OCI-LY7 (cell line): ENCODE measurements around the gene CACNA1D. TPM values are rescaled to one million over a fixed set of nuclear protein-coding genes. Genes with fewer than 3 reads are reported as not detected.

Experiments used
- BruUV-seq: library from RNA; stranded (reverse); fragments of 400-500 nt; replicated peaks from 2 replicates; lab custom pipeline; 2021; lab: Mats Ljungman, UMichigan
- CTCF ChIA-PET: fragments of 300-600 bp; sonication (Branson Sonifier 250); formaldehyde crosslinking; loops from one replicate; lab custom pipeline; 2022; ENCODE audit warnings: antibody characterized with exemption; ENCODE audit not compliant: unreplicated experiment; lab: Charles Lee
- POLR2A ChIA-PET: fragments of 300-600 bp; sonication (Branson Sonifier 250); formaldehyde crosslinking; loops from one replicate; lab custom pipeline; 2022; ENCODE audit warnings: antibody characterized with exemption; lab: Charles Lee
- DNase-seq: peaks from one replicate; pipeline ENCODE4 v3.0.0-alpha.2; 2015; ENCODE audit warnings: low spot score
- H2AFZ ChIP-seq: fragments of 200-600 bp; sonication (generic), shearing (Covaris generic); 2 replicates; pipeline ENCODE4 v1.6.1; 2014; ENCODE audit warnings: mild to moderate bottlenecking, antibody characterized with exemption, low read length, moderate library complexity
- H3K27ac ChIP-seq: fragments of 200-600 bp; sonication (generic); 2 replicates; pipeline ENCODE4 v1.5.1; 2014; ENCODE audit warnings: mixed run types, low read depth, mild to moderate bottlenecking, moderate library complexity, low read length, inconsistent platforms; ENCODE audit not compliant: poor library complexity, severe bottlenecking
- H3K36me3 ChIP-seq: fragments of 200-600 bp; sonication (generic); 2 replicates; pipeline ENCODE4 v1.6.1; 2014; ENCODE audit warnings: mild to moderate bottlenecking, antibody characterized with exemption, low read length, moderate library complexity, mixed read lengths; ENCODE audit not compliant: insufficient read depth
- H3K4me1 ChIP-seq: fragments of 200-600 bp; sonication (generic); 2 replicates; pipeline ENCODE4 v1.5.1; 2014; ENCODE audit warnings: mild to moderate bottlenecking, low read length; ENCODE audit not compliant: insufficient read depth, poor library complexity, severe bottlenecking
- H3K4me2 ChIP-seq: fragments of 200-600 bp; sonication (generic); 2 replicates; pipeline ENCODE4 v1.6.1; 2014; ENCODE audit warnings: mild to moderate bottlenecking, low read length
- H3K4me3 ChIP-seq: fragments of 200-600 bp; sonication (generic); 2 replicates; pipeline ENCODE4 v1.5.1; 2014; ENCODE audit warnings: mild to moderate bottlenecking, low read depth, low read length; ENCODE audit not compliant: poor library complexity, severe bottlenecking
- H3K79me2 ChIP-seq: fragments of 200-600 bp; sonication (generic); 2 replicates; pipeline ENCODE4 v1.6.1; 2016; ENCODE audit warnings: low read depth, mild to moderate bottlenecking, low read length, moderate library complexity, mixed read lengths; ENCODE audit not compliant: insufficient read depth
- H3K9me2 ChIP-seq: fragments of 200-600 bp; sonication (generic); 2 replicates; pipeline ENCODE4 v1.6.1; 2016; ENCODE audit warnings: mild to moderate bottlenecking, low read length, mixed read lengths; ENCODE audit not compliant: insufficient read depth
- H3K9me3 ChIP-seq: fragments of 200-600 bp; sonication (generic); 2 replicates; pipeline ENCODE4 v1.6.1; 2014; ENCODE audit warnings: mild to moderate bottlenecking, mixed run types, low read length, mixed read lengths
- H4K20me1 ChIP-seq: fragments of 200-600 bp; sonication (generic); 2 replicates; pipeline ENCODE4 v1.6.1; 2014; ENCODE audit warnings: mild to moderate bottlenecking, antibody characterized with exemption, low read length, moderate library complexity, mixed read lengths; ENCODE audit not compliant: insufficient read depth
- CTCF ChIP-seq: fragments of 200-600 bp; sonication (generic); conservative IDR thresholded peaks from 2 replicates; pipeline ENCODE4 v1.5.1; 2014; ENCODE audit warnings: mild to moderate bottlenecking, antibody characterized with exemption, low read length, moderate library complexity, mixed read lengths
- EZH2phosphoT487 ChIP-seq: fragments of 200-600 bp; sonication (generic); IDR thresholded peaks from 2 replicates; pipeline ENCODE4 v1.6.1; 2018; ENCODE audit warnings: low read depth, borderline replicate concordance, mild to moderate bottlenecking, mixed run types, antibody characterized with exemption, low read length, moderate library complexity, mixed read lengths
- intact Hi-C: fragments of 100-400 bp; cut with micrococcal nuclease; formaldehyde crosslinking; loops from one replicate; pipeline ENCODE4 v1.10.0; 2022; ENCODE audit not compliant: unreplicated experiment
- total RNA-seq, 2 experiments: library from RNA; depleted of rRNA in 1 of 2; stranded (reverse); fragments of >200 nt in 1 of 2; shearing (Covaris generic) in 1 of 2; gene quantifications; 2 replicates each; pipeline ENCODE4 v1.2.3, GENCODE V29; 2014 to 2022

The CACNA1D gene
- total RNA-seq, 2 experiments from 2014 or later, result 0.42 TPM; not detected in 1

GRCh38 chr3:53835257-53835656 lies 340.8 kb downstream of the CACNA1D start:
- H3K27ac ChIP-seq, result no peak overlapping the region
- H3K9me3 ChIP-seq, result no peaks in the 10 kb centered on the region
- H3K4me3 ChIP-seq, result no peak overlapping the region
- no peaks in the 10 kb centered on the region for H3K9me2 ChIP-seq
- H2AFZ ChIP-seq, result no peak overlapping the region
- ChIA-PET CTCF (no interaction called here), POLR2A (no interaction called here)
- no peak for TF ChIP-seq CTCF
- no peak for TF ChIP-seq EZH2phosphoT487
- no peak for DNase-seq
- no peak overlapping the region for H3K4me2 ChIP-seq
- no peaks in the 10 kb centered on the region for H3K4me1 ChIP-seq
- no peaks in the 10 kb centered on the region for H4K20me1 ChIP-seq
- BruUV-seq, result no TSS peak
- intact Hi-C loops, result no loop called here
- no peaks in the 10 kb centered on the region for H3K79me2 ChIP-seq
- H3K36me3 ChIP-seq, result no peaks in the 10 kb centered on the region

GRCh38 chr3:53836084-53836872 lies 341.9 kb downstream of the CACNA1D start:
- Histone ChIP-seq H3K4me3 (no peak overlapping the region), H3K36me3 (no peaks in the 10 kb centered on the region), H3K4me2 (no peak overlapping the region), H4K20me1 (no peaks in the 10 kb centered on the region), H3K4me1 (no peaks in the 10 kb centered on the region), H3K27ac (no peak overlapping the region), H3K9me3 (no peaks in the 10 kb centered on the region), H2AFZ (no peak overlapping the region), H3K79me2 (no peaks in the 10 kb centered on the region), H3K9me2 (no peaks in the 10 kb centered on the region)
- intact Hi-C loops, result no loop called here
- ChIA-PET POLR2A (no interaction called here), CTCF (no interaction called here)
- TF ChIP-seq CTCF (no peak), EZH2phosphoT487 (no peak)
- DNase-seq, result no peak
- no TSS peak for BruUV-seq

- H3K4me3 ChIP-seq, result no peak overlapping the region
- POLR2A ChIA-PET, result no interaction called here
- no peak for TF ChIP-seq CTCF
- no peak for TF ChIP-seq EZH2phosphoT487
- no peak overlapping the region for H2AFZ ChIP-seq
- CTCF ChIA-PET, result no interaction called here
- no peak overlapping the region for H3K27ac ChIP-seq
- H3K9me3 ChIP-seq, result no peaks in the 10 kb centered on the region
- intact Hi-C loops, result no loop called here
- H3K36me3 ChIP-seq, result no peaks in the 10 kb centered on the region
- DNase-seq, result no peak
- H3K4me1 ChIP-seq, result no peaks in the 10 kb centered on the region
- no peaks in the 10 kb centered on the region for H3K9me2 ChIP-seq
- no peak overlapping the region for H3K4me2 ChIP-seq
- H4K20me1 ChIP-seq, result no peaks in the 10 kb centered on the region
- BruUV-seq, result no TSS peak
- no peaks in the 10 kb centered on the region for H3K79me2 ChIP-seq
Measured at GRCh38 chr3:53837331-53837730, 342.9 kb downstream of the CACNA1D start.
